ENCODE results near the gene LRBA. TPM values are rescaled to one million over a fixed set of nuclear protein-coding genes. Genes with fewer than 3 reads are reported as not detected.

The LRBA gene
- total and polyA plus RNA-seq, 2 of the 4 experiments (the other 2 are of a cell fraction), result 10.2 to 51.6 TPM

- Histone ChIP-seq H3K14ac (replicated peaks; ENCODE audit: low read depth, low read length) (no peak overlapping the region), H3K9ac (ENCODE audit: low read depth, low read length) (no peak overlapping the region), H2BK120ac (ENCODE audit: low read depth, low read length) (no peak overlapping the region), H3K27me3 (ENCODE audit: control insufficient read depth, insufficient read depth, low read length) (no peaks in the 10 kb centered on the region), H3K9me3 (ENCODE audit: control insufficient read depth, insufficient read depth, low read length) (no peaks in the 10 kb centered on the region), H4K8ac (ENCODE audit: low read depth in 2 of 2, low read length in 2 of 2) (no peak overlapping the region), H2BK5ac (ENCODE audit: low read depth, low read length, poor library complexity, severe bottlenecking) (no peak overlapping the region), H3K4me2 (ENCODE audit: low read depth, low read length) (no peak overlapping the region), H2AK9ac (replicated peaks; ENCODE audit: low read depth, low read length, poor library complexity) (no peak overlapping the region), H3K4ac (ENCODE audit: low read depth, low read length) (no peak overlapping the region), H2AFZ (replicated peaks; ENCODE audit: low read length, poor library complexity) (no peak overlapping the region), H3K9me1 (ENCODE audit: insufficient read depth, low read length) (no peaks in the 10 kb centered on the region), H4K91ac (ENCODE audit: insufficient read depth, low read depth, low read length) (no peak overlapping the region), H3K36me3 (ENCODE audit: control insufficient read depth, insufficient read depth, low read length) (no peaks in the 10 kb centered on the region), H2AK5ac (ENCODE audit: low read depth, low read length) (no peak overlapping the region), H3K23ac (ENCODE audit: low read depth, low read length) (no peak overlapping the region), H2BK15ac (ENCODE audit: low read depth, low read length) (no peak overlapping the region), H3K4me3 (ENCODE audit: insufficient read depth, low read depth, low read length) (no peak overlapping the region), H3K4me1 (ENCODE audit: control insufficient read depth, insufficient read depth, low read length) (no peaks in the 10 kb centered on the region), H4K20me1 (ENCODE audit: insufficient read depth, low read length) (no peaks in the 10 kb centered on the region), H4K5ac (ENCODE audit: low read depth, low read length) (no peak overlapping the region), H3K56ac (ENCODE audit: extremely low read depth, insufficient read depth, low read length) (no peak overlapping the region), H3K27ac (ENCODE audit: insufficient read depth, low read length) (no peak overlapping the region), H2BK20ac (ENCODE audit: low read depth, low read length) (no peak overlapping the region), H3K18ac (ENCODE audit: low read depth, low read length) (no peak overlapping the region), H3K79me1 (ENCODE audit: low read depth in 1 of 2, low read length in 2 of 2) (0 out of 4 replicates have a peak, but pooled peaks cover 0 to 4% of the 10 kb centered on the region in 2 experiments)
- POLR2A ChIA-PET (ENCODE audit: unreplicated experiment), result no interaction called here
- intact Hi-C loops (cut with micrococcal nuclease), result no loop called here
- CTCF ChIA-PET, result interaction anchor here (0.5 kb wide), 1 partner anchor 418 kb away, joined by 5 read pairs; no protein-coding TSS in a partner anchor
- WGBS, 2 experiments (ENCODE audit: extremely low coverage in 2 of 2, insufficient read length in 1 of 2), result 54% methylated on average over 2 of the region's 3 CpGs; no CpG with 5 or more reads in 1 of the 2 experiments
- in situ Hi-C loops (cut with MboI; ENCODE audit: low sequenced_read_pairs), result no loop called here
- no peak for DNase-seq
- dilution Hi-C loops (cut with HindIII; ENCODE audit: low sequenced_read_pairs, unreplicated experiment), result no loop called here
- no TSS peak for BruUV-seq (replicated peaks)
- TF ChIP-seq MAFK (IDR thresholded peaks at IDR 0.05; ENCODE audit: low read depth, low read length) (peak; percentile 15; the same call in 1 of the 2 replicates), NFE2L2 (IDR thresholded peaks at IDR 0.05; ENCODE audit: low read depth, low read length) (no peak)
- ATAC-seq (ENCODE audit: low read depth), result no peak
Measured at GRCh38 chr4:150987204-150987603, 27.9 kb downstream of the LRBA start.
